HG03558 (cell line): ENCODE measurements around the gene FAP.

Experiments used
- ATAC-seq: cut with Tn5 transposase; IDR thresholded peaks from one replicate; pipeline ENCODE4 v1.9.1; 2021; ENCODE audit warnings: moderate number of reproducible peaks; ENCODE audit not compliant: unreplicated experiment; ENCODE audit errors: extremely low read depth

Gene FAP

DNA sequence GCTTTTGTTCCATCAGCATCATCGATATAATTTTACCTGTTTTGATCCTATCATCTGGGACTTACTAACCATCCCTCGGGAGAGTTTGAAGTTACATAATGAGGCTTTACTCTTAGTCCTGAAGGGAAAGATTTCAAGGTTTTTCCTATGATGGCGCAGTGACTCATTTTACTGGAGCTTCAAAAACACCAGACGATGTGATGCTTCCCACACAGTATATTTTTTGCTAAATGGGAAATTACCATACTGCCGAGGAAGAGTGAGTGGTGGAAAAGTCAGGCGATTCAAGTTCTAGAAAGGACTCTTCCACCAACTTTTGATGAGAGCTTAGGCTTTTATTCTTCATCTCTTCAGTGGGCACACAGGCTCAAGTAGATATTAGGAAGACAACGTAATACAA, 46.6 kb downstream of the FAP start:
- no peak for ATAC-seq

DNA sequence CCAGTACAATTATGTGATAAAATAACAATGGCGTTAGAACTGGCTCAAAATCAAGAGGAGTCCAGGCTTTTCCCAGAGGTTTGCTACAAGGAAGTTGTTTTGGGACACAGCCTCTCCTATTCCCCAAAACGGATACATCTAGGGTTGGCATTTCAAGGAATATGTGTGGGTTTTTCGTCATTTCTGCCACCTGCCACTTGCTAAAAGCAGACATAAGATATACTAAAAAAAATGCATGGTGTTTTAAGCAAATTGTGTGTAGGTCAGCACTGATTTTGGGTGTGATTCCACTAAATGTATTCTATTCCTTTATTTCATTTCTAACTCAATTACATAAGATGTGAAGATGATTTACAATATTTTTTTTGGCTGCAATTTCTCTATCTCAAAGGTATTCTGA, 54.8 kb downstream of the FAP start:
- no peak for ATAC-seq

DNA sequence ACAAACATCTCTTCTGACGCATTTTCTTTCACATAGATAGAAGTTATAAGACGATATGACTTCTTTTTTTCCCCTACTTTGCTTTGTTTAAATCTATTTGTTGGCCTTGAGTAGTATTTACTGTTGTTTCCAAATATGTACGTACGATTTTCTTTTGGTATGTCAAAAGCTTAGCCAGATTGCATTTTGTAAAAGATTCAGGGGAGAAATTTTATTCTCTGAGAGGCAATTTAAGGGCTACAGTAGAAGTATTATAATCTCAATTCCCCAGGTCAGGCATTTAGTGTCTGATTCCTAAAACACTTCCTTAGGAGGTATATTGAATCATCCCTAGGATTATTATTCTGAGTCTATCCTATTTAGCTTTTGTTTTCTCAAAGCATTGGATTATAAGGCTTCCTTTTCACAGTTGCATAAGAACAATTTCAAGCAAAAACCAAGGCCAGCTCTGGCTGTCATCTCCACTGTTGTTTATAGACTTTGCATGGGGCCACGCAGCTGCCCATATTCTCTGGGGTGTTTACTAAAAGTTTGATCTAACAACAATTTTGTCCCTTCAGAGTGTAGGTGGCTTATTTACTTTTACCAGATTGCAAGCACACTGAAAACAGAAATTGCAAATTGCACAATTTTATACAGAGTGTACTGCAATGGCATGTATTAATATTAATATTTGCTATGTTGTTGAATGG, 57.6 kb downstream of the FAP start:
- ATAC-seq = no peak

DNA sequence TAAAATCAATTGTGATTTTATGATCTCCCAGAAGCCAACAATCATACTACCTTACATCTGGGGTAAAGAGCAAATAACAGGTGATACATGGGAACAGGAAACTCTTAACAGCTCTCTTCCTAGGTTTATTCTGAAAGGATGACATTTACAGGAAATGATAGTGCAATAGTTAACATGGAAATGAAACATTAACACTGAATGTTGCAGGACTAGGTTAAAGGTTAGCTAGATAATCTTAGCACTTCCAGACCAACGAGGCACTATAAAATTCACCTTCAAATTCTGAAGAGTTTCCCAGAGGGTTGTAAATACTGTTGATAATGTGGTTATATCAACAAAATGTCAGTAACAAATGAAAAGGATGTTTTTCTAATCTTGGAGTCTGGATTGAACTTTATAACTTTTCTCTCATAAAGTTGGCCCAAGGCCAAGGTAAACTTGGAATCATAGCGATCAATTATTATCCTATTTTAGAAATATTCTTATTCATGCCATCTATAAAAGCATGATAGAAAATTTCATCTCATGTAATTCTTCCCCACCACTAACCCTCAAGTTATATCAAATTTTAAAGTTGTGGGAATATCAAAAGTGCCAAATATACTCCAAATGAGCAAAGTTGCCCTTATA, 58.3 kb downstream of the FAP start:
- no peak for ATAC-seq

DNA sequence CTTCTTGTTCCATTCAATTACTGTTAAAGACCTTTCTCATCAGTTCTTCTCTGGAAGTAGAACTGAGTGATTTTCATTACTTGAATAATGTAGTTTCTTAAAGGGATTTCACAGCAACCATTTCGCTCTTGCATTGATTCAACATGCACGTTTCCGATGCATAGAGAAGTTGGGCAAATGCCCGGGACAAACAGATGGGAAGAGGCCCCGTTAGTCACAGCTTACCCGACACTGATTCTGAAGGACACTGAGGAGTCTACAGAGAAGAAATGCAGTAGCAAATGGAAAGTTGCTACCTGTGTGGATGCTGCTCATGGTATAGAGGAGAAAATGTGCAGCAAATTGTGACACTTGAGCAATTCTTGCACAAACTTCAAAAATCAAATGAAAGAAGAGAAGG, 58.9 kb downstream of the FAP start:
- ATAC-seq = no peak

DNA sequence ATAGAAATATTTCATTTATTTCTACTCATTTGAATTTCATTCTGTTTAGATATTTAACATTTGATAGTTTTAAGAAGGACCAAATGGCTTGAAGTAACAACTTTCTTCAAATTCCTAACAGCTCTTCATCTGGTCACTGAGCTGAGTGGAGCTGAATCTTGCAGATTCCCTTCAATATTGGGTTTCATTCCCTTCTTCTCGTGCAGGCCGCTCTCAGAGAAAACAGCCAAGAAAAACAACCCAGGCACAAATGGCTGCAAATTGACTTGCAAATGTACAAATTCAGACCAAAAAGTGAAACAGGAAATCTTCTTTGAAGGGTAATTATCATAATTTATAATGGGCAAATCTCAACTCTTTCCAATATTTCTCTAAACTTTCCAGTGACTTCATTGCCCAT, 60.9 kb downstream of the FAP start:
- no peak for ATAC-seq

DNA sequence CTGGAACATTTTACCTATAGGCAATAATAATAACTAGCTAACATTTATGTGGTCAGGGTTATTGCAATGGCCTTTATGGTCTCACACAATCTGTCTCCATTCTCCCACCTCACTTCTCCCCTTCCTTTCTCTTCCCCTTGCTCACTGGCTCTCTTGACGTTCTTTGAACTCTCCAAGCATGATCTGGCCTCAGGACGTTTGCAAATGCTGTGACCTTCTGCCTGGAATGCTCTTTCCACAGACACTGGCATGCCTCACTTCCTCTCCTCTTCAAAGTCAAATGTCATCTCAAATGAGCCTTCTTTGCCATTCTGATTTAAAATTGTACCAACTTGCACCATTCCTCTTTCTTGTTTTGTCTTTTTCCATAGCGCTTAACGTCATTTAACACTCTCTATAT, 65.9 kb downstream of the FAP start:
- ATAC-seq = no peak

DNA sequence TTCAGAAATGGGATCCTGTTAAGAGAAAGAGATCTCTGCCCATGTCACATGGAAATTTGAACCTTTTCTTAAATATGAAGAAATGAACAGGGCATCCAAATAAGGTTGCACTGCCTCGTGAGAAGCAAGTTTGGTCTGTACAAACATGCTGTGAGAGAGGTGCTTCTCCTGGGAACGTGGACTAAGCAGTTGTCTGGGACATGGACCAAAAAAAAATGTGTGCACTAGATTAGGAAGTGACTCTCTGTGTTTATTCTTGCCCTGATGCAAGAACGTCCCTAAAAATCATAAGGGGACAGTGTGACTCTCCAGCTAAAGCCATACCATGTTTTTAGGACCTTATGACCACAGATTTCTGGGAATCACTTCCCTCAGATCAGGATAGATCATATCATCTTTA, 67.5 kb downstream of the FAP start:
- no peak for ATAC-seq

DNA sequence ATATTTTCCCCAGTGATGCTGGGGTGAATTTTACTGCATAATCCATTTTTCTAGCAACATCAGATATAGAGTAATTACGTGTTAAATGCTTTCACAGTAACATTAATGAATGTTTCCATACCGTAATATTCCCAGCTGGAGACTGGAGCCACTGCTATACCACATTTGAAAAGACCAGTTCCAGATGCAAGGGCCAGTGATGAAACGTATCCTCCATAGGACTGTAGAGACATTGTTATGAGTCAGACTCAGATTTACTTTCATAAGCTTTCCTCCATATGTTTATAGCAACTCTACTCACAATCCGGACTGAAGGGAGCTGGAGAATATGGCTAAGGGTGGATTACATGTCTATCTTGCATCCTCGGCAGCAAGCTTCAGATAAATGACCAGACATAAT, 68.5 kb downstream of the FAP start:
- ATAC-seq = no peak

DNA sequence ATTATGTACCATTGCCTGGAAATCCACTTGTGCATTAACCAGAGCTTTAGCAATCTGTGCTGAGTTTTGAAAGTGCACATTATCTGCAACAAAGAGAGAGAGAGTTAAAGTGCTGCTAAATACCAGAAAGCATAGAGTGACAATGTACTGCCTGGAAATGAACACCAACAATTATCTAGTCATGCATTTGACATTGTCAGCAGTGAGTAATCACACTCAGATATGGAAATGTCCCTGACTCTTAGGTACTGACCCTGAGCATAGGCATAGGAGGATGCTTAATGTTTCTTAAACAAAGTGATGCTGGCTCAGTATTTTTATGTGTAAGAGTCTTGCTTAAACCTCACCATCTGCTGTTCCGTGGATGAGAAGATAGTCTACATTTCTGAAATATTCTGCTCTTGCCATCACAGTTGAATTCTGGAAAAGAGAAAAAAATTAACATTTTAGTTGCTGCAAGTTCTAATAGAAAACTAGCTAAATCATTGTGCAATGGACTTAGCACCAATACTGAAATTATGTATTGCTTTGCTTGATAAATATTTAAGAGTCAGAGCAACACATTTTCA, 70.4 kb downstream of the FAP start:
- no peak for ATAC-seq

DNA sequence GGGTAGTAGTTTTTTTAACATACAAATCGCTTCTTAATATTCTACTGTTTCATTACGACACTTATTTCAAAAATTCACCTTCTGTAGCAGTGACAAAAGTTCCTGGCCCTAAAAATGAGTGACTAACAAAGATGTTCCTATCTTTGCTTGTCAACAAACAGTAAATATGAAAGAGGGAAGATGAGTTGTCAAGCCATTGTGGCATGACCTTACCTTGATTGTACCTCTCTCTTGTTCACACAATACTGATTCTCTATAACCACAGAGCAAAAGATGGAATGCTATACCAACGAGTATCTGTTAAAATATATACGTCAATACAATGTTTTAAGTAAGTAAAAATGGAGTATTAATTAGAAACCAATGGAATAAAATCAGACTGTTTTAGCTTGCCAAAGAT, 76.5 kb downstream of the FAP start:
- no peak for ATAC-seq

DNA sequence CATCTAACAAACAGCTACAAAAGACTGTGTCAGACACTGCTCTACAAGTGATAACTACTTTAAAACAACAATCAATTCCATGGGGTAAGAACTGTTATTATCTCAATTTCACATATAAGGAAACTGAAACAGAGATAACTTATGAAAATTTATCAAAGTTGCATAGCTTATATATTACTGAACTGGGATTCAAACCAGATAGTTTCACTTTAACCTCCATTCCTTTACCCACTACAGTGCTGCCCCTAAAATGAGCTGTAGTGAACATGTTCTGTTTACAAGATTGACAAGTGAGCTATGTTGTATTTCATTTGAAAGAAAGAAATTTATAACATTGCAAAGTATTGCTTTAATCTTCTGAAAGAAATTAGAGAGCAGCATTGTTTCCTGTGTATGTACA, 77.1 kb downstream of the FAP start:
- no peak for ATAC-seq

DNA sequence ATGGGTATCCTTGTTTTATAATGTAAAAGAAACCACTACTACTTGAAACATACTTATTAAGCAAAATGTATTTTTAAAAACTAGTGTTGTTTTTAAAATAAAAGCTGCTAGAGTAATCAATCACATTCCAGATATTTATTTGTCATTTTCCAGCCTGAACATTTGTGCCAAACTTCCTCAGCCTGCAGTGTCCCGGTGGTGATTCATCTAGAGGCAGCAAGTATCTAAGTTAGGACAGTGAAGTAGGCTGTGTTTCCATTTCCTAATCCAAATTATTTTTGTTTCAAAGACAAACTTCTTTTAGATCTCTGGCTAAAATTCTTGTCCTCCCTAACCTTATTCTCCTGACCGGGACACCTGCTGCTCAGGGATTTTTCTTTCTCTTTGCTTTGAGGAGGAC, 78.4 kb downstream of the FAP start:
- no peak for ATAC-seq

DNA sequence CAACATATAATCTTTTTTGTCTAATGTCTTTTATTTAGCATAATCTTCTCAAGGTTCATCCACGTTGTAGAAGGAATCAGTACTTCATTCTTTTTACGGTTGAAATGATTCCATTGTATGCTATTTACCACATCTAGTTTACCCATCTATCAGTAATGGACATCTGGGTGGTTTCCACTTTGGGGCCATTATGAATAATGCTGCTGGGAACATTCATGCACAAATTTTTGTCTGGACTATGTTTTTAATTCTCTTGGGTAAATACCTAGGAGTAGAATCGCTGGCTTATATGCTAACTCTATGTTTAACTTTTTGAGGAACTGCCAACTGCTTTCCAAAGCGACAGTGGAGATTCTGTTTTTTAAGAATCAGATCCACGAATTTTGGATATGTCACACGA, 83.8 kb downstream of the FAP start:
- ATAC-seq = no peak

DNA sequence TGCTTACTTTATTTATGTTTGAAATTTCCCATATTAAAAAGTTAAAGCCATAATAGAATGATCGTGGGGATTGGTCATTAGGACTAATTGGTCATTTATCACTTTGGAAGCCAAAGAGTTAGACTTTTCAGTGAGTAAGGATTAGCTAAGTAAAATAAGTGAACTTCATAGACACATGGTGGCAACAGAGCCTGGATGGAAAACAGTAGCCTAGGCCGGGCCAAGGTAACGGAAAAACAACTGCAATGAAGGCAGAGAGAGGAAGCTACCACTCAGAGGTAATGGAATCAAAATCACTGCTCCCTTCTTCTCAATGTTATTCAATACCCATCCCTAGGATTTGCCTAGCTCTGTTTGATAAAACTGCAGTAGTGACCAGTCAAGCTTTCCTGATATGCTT, 87.1 kb downstream of the FAP start:
- no peak for ATAC-seq

DNA sequence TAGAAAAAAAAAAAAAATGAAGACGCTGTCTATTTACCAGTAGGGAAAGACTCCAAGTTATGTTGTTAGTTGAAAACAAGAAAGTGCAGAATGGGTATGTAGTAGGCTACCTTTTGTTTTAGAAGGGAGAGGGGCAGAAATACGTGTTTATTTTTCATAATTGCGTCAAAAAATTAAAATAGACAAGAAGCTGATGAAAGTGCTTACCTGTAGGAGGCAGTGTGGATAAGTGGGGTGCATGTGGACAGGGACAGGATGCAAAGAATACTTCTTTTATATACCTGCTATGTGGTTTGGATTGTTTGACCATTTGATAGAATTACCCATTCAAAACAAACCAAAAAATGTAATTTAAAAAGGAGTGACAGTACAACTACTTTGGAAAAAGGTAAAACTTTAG, 88.2 kb downstream of the FAP start:
- ATAC-seq = no peak

DNA sequence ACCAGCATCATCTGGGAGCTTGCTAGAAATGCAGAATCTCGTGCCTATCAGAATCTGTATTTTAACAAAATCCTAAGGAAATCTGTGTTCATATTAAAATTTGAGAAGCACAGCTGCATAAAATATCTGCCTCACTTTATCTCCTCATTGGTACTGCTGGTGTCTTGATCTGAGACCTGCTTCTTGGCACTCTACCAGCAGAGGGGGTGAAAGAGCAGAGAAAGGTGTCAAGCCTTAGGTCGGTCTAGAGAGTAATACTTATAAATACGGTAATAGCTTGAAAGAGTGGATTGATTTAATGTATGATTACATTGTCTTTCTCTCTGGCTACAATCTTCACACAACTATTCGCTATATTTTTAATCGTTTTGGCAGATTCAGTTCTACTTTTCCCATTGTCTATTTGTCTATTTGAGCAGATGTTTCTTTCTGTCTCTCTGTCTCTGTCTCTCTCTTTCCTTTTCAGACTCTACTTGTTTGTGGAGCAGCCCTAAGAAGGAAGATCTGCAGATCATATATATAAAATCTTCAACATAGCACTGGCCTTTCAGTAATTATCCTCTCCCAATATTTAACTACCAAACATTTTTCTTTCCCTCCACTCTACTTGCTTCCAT, 89.5 kb downstream of the FAP start:
- ATAC-seq = peak; percentile 95

DNA sequence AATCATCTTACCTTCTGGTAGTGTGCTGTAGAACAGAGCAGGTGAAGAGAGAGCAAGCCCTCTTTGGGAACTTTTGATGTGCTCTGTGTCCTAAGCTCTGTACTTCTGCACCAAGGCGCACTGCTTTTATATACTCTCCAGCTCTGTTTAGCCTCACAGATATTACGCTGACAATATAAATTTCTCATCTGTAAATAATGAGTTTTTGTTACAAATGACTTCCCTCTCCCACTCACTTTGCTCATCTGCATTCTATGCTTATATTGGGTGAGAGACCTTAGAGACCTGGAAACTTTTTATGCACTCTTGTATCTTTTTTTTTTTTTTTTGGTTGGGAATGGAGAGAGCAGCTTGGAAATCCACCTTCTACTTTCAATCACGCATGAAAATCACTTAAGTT, 91.1 kb downstream of the FAP start, which contains the start of gene GCG:
Gene GCG (minus strand): TSS at position 101 of the 400 bp plus-strand sequence. CDS start 3,069 bp downstream, outside the sequence.
- no peak for ATAC-seq

DNA sequence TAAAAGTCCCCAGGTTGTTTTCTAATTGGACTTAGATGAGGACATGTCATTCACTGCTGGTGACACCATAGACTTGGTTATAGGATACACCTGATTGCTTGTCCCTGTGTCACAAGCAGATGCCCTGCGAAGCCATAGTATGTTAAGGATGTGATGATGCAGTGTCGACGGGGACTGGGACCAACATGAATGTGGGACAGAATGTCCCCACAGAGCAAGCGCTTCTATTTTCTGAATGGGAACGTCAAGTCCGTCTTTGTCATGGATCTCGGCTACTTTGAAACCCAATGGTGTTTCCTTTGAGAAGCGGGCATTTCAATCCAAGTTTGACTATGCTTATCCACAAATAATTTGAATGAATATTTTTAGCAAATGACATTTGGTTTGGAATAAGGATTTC, 93.3 kb downstream of the FAP start:
- no peak for ATAC-seq

DNA sequence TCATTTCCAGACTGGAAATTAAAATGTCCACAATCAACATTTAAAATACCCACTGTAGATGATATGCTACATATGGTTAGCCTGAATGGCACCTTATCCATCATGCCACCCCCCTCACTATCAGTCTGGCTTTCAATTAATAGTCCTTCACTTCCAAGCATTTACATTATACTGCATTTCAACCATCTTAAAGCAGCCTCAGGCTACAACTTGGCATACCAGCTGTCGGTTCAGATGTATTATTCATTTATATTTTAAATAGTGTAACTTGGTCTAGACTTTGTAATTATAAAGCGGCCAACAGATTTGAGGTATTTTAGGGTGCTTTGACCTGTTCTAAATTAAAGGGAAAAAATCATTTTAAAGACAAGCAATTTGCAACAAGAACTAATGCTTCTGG, 93.8 kb downstream of the FAP start:
- ATAC-seq = no peak

DNA sequence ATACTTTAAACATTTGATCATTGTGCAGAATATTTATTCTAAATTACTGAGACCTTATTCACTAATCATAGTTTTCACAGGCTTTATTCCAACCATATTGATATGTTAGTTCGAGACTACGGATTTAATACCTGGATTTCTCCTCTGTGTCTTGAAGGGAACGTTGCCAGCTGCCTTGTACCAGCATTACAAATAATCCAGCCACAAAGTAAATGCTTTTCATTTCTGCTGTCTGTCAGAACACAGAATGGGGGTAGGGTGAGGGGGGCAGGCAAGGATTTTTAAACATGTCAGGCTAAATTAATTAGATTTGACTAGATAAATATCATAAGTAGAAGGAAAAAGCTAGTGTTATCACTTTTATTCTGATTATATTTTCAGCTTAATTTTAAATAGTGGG, 94.3 kb downstream of the FAP start:
- no peak for ATAC-seq

DNA sequence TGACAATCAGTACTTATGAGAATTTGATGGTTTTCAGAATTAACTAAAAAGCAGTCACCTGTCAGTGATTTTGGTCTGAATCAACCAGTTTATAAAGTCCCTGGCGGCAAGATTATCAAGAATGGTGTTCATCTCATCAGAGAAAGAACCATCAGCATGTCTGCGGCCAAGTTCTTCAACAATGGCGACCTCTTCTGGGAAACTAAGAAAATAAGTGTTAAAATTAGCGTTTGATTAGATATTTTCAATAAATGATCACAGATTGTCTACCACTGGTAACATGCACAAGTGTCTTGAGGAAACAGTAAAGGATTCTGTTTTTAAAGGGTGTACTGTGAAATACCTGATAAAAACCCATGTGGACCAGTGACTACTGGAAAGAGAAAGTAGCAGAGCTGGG, 99.3 kb downstream of the FAP start:
- ATAC-seq = no peak
